HepG2 (cell line): ENCODE results near the gene SMAD7. TPM values are rescaled to one million over a fixed set of nuclear protein-coding genes. Genes with fewer than 3 reads are reported as not detected.

Experiments used
- ATF6 ChIP-seq: sonication (generic); formaldehyde crosslinking; conservative IDR thresholded peaks from 2 replicates; pipeline ENCODE4 v1.4.0; 2020; ENCODE audit warnings: missing genetic modification reagents
- BORCS8-MEF2B ChIP-seq: sonication (generic); formaldehyde crosslinking; IDR thresholded peaks from 2 replicates; pipeline ENCODE4 v1.8.0; 2022; ENCODE audit warnings: mild to moderate bottlenecking, missing genetic modification reagents
- CSRNP2 ChIP-seq: sonication (generic); formaldehyde crosslinking; conservative IDR thresholded peaks from 2 replicates; pipeline ENCODE4 v1.8.0; 2022; ENCODE audit warnings: low read depth, missing genetic modification reagents
- EHMT2 ChIP-seq: fragments of 200-600 bp; sonication (generic); IDR thresholded peaks from 2 replicates; pipeline ENCODE4 v1.7.0; 2017; ENCODE audit warnings: antibody characterized with exemption, low read depth, low read length, borderline replicate concordance
- HES4 ChIP-seq: sonication (generic); formaldehyde crosslinking; IDR thresholded peaks from 2 replicates; pipeline ENCODE4 v1.9.0; 2021; ENCODE audit warnings: mild to moderate bottlenecking, missing genetic modification reagents, borderline replicate concordance
- HNF1B ChIP-seq: sonication (generic); formaldehyde crosslinking; IDR thresholded peaks from 2 replicates; pipeline ENCODE4 v1.5.1; 2020; ENCODE audit warnings: mild to moderate bottlenecking, moderate library complexity, missing genetic modification reagents
- HOXA7 ChIP-seq: sonication (generic); formaldehyde crosslinking; IDR thresholded peaks from 2 replicates; pipeline ENCODE4 v1.8.1; 2022; ENCODE audit warnings: mild to moderate bottlenecking, missing genetic modification reagents, moderate library complexity
- MTA1 ChIP-seq: sonication (generic); formaldehyde crosslinking; IDR thresholded peaks from 2 replicates; pipeline ENCODE4 v1.4.0; 2020; ENCODE audit warnings: missing genetic modification reagents, mild to moderate bottlenecking, borderline replicate concordance
- SMC3 ChIP-seq: IDR thresholded peaks from 2 replicates; pipeline ENCODE4 v1.6.1; 2011; ENCODE audit warnings: low read length, improper control_type of control experiment
- SP140L ChIP-seq: sonication (generic); formaldehyde crosslinking; IDR thresholded peaks from 2 replicates; pipeline ENCODE4 v1.4.0; 2020; ENCODE audit warnings: missing genetic modification reagents, borderline replicate concordance
- TOPORS ChIP-seq: sonication (generic); formaldehyde crosslinking; IDR thresholded peaks from 2 replicates; pipeline ENCODE4 v1.8.0; 2023; ENCODE audit warnings: mild to moderate bottlenecking, missing genetic modification reagents
- YEATS2 ChIP-seq: sonication (generic); formaldehyde crosslinking; IDR thresholded peaks from 2 replicates; pipeline ENCODE4 v1.4.0; 2020; ENCODE audit warnings: missing genetic modification reagents, borderline replicate concordance
- ZBTB37 ChIP-seq: sonication (generic); formaldehyde crosslinking; IDR thresholded peaks from 2 replicates; pipeline ENCODE4 v1.4.0; 2020; ENCODE audit warnings: mild to moderate bottlenecking, missing genetic modification reagents
- ZBTB38 ChIP-seq: sonication (generic); formaldehyde crosslinking; IDR thresholded peaks from 2 replicates; pipeline ENCODE4 v1.5.1; 2020; ENCODE audit warnings: mild to moderate bottlenecking, missing genetic modification reagents
- ZNF264 ChIP-seq: sonication (generic); formaldehyde crosslinking; IDR thresholded peaks from 2 replicates; pipeline ENCODE4 v1.4.0; 2020; ENCODE audit warnings: missing genetic modification reagents
- ZNF337 ChIP-seq: sonication (generic); formaldehyde crosslinking; IDR thresholded peaks from 2 replicates; pipeline ENCODE4 v1.5.1; 2020; ENCODE audit warnings: missing genetic modification reagents, low read depth, mild to moderate bottlenecking, borderline replicate concordance
- ZNF558 ChIP-seq: sonication (generic); formaldehyde crosslinking; IDR thresholded peaks from 2 replicates; pipeline ENCODE4 v1.9.0; 2022; ENCODE audit warnings: mild to moderate bottlenecking, missing genetic modification reagents, borderline replicate concordance
- ZNF574 ChIP-seq: sonication (generic); formaldehyde crosslinking; IDR thresholded peaks from 2 replicates; pipeline ENCODE4 v1.4.0; 2020; ENCODE audit warnings: missing genetic modification reagents
- ZNF713 ChIP-seq: sonication (generic); formaldehyde crosslinking; IDR thresholded peaks from 2 replicates; pipeline ENCODE4 v1.4.0; 2020; ENCODE audit warnings: mild to moderate bottlenecking, missing genetic modification reagents
- polyA plus RNA-seq, 8 experiments: library from polyadenylated mRNA; depleted of rRNA in 3 of 8; stranded (reverse) in 7 of 8; unstranded in 1 of 8; fragments of >200 nt; fragmentation: Illumina TruSeq in 4 of 8; extraction: Trizol in 4 of 8; gene quantifications; 2 replicates each; pipeline versions ENCODE4 v1.2.1 to v1.2.3, GENCODE V29; 2011 to 2016; ENCODE audit warnings: low read depth in 4 of 8, missing spikeins in 1 of 8, mixed read lengths in 1 of 8; ENCODE audit not compliant: insufficient read depth in 1 of 8
- total RNA-seq, 5 experiments: library from RNA; depleted of rRNA; stranded (reverse); fragments of >200 nt; fragmentation: Illumina TruSeq; extraction: Trizol; gene quantifications; 2 replicates each; pipeline ENCODE4 v1.2.3, GENCODE V29; 2016; ENCODE audit warnings: low read depth in 1 of 5

The SMAD7 gene
- total and polyA plus RNA-seq, 2 of the 13 experiments (the other 11 are each of a cell fraction or from before 2014, with no cell fraction given) = 17.4 to 24.7 TPM

- TF ChIP-seq HNF1B (CRISPR knock-in tag) = peak; percentile 95
- peak; percentile 67 for TF ChIP-seq ZNF574 (CRISPR knock-in tag)
- no peak for TF ChIP-seq SP140L (CRISPR knock-in tag)
- TF ChIP-seq YEATS2 (CRISPR knock-in tag) = peak; percentile 75; the same call in 1 of the 2 replicates
- TF ChIP-seq ZNF713 (CRISPR knock-in tag) = 0 out of 2 replicates have a peak, but pooled peaks have one; percentile 31
- TF ChIP-seq ZNF337 (CRISPR knock-in tag) = no peak
- peak; percentile 67; the same call in 1 of the 2 replicates for TF ChIP-seq BORCS8-MEF2B (CRISPR knock-in tag)
- TF ChIP-seq MTA1 (CRISPR knock-in tag) = peak; percentile 82
- no peak for TF ChIP-seq ZNF558 (CRISPR knock-in tag)
- no peak for TF ChIP-seq SMC3
- TF ChIP-seq EHMT2 = no peak
- no peak for TF ChIP-seq CSRNP2 (CRISPR knock-in tag)
- no peak for TF ChIP-seq HES4
- TF ChIP-seq HOXA7 (CRISPR knock-in tag) = no peak
- TF ChIP-seq ZBTB38 = 0 out of 2 replicates have a peak, but pooled peaks have one; percentile 33
- 0 out of 2 replicates have a peak, but pooled peaks have one; percentile 70 for TF ChIP-seq ZNF264 (CRISPR knock-in tag)
- TF ChIP-seq TOPORS (CRISPR knock-in tag) = peak; percentile 60; the same call in 1 of the 2 replicates
- TF ChIP-seq ATF6 (CRISPR knock-in tag) = no peak
- TF ChIP-seq ZBTB37 (CRISPR knock-in tag) = no peak
These were observed 48.5 kb downstream of the SMAD7 start (continued) for GRCh38 chr18:48902023-48902855.
